ENCODE results near the gene CSNK2B. TPM values are rescaled to one million over a fixed set of nuclear protein-coding genes. Genes with fewer than 3 reads are reported as not detected.

CSNK2B gene
- total RNA-seq, 1 experiment from 2014 or later: 219 TPM

DNA sequence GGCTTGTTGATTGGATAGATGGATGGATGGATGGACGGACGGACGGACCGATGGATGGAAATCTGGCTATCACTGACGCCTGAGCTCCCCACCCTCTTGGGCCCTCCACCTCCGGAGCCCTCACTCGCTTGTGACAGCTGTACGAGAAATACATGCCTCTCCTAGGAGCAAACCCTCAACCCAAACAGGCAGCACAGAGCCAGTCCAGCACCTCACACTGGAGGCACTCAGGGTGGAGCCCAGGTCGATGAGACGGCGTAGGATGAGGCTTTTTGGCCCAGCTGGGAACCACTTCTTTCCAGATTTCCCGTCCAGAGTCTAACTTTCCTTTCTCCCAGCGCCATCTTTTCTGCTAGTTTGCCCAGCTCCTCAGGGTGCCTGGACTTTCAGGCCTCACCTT lies 17.7 kb downstream of the CSNK2B start:
- no peak for ATAC-seq
- ChIA-PET POLR2A (no interaction called here), CTCF (no interaction called here)
- Histone ChIP-seq H3K4me3 (ENCODE audit: low read depth in 2 of 2, low read length in 2 of 2) (no peak overlapping the region), H3K27me3 (ENCODE audit: control insufficient read depth, insufficient read depth, low read length) (no peaks in the 10 kb centered on the region), H3K4me1 (ENCODE audit: control insufficient read depth, insufficient read depth, low read length) (peaks cover 4% of the 10 kb centered on the region; the same call in 1 of the 2 replicates), H3K36me3 (ENCODE audit: control insufficient read depth, insufficient read depth, low read length) (0 out of 2 replicates have a peak, but pooled peaks cover 2% of the 10 kb centered on the region), H3K9me3 (ENCODE audit: control insufficient read depth, insufficient read depth, low read depth, low read length) (no peaks in the 10 kb centered on the region), H3K27ac (ENCODE audit: low read length) (no peak overlapping the region)
- no TSS peak for BruUV-seq (replicated peaks)
- no peak for DNase-seq (ENCODE audit: low read depth, low spot score)
- intact Hi-C loops (cut with micrococcal nuclease; ENCODE audit: unreplicated experiment): loop anchor here (5.0 kb wide), 2 partner anchors 89 to 149 kb away; no protein-coding TSS in a partner anchor
- TF ChIP-seq POLR2AphosphoS5 (IDR thresholded peaks at IDR 0.05; ENCODE audit: low read depth, low read length): no peak
- TF ChIP-seq, protein P1, sequence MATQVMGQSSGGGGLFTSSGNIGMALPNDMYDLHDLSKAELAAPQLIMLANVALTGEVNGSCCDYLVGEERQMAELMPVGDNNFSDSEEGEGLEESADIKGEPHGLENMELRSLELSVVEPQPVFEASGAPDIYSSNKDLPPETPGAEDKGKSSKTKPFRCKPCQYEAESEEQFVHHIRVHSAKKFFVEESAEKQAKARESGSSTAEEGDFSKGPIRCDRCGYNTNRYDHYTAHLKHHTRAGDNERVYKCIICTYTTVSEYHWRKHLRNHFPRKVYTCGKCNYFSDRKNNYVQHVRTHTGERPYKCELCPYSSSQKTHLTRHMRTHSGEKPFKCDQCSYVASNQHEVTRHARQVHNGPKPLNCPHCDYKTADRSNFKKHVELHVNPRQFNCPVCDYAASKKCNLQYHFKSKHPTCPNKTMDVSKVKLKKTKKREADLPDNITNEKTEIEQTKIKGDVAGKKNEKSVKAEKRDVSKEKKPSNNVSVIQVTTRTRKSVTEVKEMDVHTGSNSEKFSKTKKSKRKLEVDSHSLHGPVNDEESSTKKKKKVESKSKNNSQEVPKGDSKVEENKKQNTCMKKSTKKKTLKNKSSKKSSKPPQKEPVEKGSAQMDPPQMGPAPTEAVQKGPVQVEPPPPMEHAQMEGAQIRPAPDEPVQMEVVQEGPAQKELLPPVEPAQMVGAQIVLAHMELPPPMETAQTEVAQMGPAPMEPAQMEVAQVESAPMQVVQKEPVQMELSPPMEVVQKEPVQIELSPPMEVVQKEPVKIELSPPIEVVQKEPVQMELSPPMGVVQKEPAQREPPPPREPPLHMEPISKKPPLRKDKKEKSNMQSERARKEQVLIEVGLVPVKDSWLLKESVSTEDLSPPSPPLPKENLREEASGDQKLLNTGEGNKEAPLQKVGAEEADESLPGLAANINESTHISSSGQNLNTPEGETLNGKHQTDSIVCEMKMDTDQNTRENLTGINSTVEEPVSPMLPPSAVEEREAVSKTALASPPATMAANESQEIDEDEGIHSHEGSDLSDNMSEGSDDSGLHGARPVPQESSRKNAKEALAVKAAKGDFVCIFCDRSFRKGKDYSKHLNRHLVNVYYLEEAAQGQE (IDR thresholded peaks at IDR 0.05; ENCODE audit: insufficient read depth in 1 of 2, low read depth in 2 of 2, low read length in 1 of 2): no peak
- TF ChIP-seq CTCF (IDR thresholded peaks at IDR 0.05): no peak
- no peak for TF ChIP-seq SIN3A (IDR thresholded peaks at IDR 0.05; ENCODE audit: borderline replicate concordance, insufficient read depth, low read depth, low read length)
- no peak for TF ChIP-seq TCF7L2 (IDR thresholded peaks at IDR 0.05; ENCODE audit: low read depth, low read length)
- in situ Hi-C loops (cut with HindIII; ENCODE audit: low pct_unique_long_range_greater_than_20kb, low sequenced_read_pairs): no loop called here

GRCh38 chr6:31686483-31686882 lies 20.6 kb downstream of the CSNK2B start:
- ChIA-PET POLR2A (no interaction called here), CTCF (no interaction called here)
- no peak for TF ChIP-seq CTCF (IDR thresholded peaks at IDR 0.05)
- no peaks in the 10 kb centered on the region for H3K27me3 ChIP-seq (ENCODE audit: control insufficient read depth, insufficient read depth, low read length)
- no TSS peak for BruUV-seq (replicated peaks)
- no peak overlapping the region for H3K4me3 ChIP-seq (ENCODE audit: low read depth in 2 of 2, low read length in 2 of 2)
- H3K27ac ChIP-seq (ENCODE audit: low read length): no peak overlapping the region
- in situ Hi-C loops (cut with HindIII; ENCODE audit: low pct_unique_long_range_greater_than_20kb, low sequenced_read_pairs): no loop called here
- DNase-seq (ENCODE audit: low read depth, low spot score) (no peak), ATAC-seq (no peak)
- intact Hi-C loops (cut with micrococcal nuclease; ENCODE audit: unreplicated experiment): no loop called here
- 0 out of 2 replicates have a peak, but pooled peaks cover 5% of the 10 kb centered on the region for H3K36me3 ChIP-seq (ENCODE audit: control insufficient read depth, insufficient read depth, low read length)
- no peaks in the 10 kb centered on the region for H3K9me3 ChIP-seq (ENCODE audit: control insufficient read depth, insufficient read depth, low read depth, low read length)
- no peaks in the 10 kb centered on the region for H3K4me1 ChIP-seq (ENCODE audit: control insufficient read depth, insufficient read depth, low read length)

Measured in Panc1 (cell line).